NCI-H345 treated with DMSO at 0.1 percent for 48 hours (cell line): Measurements from ENCODE around the gene GALM.
"Not testable (repeated sequence)": the region's sequence is repeated elsewhere in the genome, so short reads cannot be mapped to it uniquely, and the experiment has no call there.

Experiments
- DNase-seq: peaks from one replicate; lab custom pipeline; 2025; ENCODE audit not compliant: unreplicated experiment; lab: John Stamatoyannopoulos, UW

The GALM gene

GRCh38 chr2:38665854-38666555 is at the start of gene GALM:
GALM (plus strand) TSS chr2:38666114; CDS start chr2:38666162, 48 bp downstream.
- no peak for DNase-seq

DNA sequence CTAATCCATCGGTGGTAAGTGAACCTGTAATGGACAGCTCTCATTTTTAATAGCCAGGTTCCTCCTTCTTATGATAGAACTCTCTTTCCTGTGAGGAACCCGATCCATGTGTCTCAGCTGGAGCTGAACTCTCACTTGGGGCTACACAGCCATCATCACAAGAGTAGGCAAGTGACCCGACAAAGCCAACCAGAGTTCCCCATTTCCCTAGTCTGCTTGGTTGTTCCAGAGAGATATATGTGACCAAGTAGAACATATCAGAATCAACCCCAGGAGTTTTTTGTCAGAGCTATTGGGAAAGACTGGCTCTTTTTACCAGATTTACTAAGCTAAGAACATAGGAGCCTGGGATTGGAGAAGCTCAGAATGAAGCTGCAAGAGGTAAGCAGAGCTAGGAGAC is 48.6 kb upstream of the GALM start:
- DNase-seq: no peak

DNA sequence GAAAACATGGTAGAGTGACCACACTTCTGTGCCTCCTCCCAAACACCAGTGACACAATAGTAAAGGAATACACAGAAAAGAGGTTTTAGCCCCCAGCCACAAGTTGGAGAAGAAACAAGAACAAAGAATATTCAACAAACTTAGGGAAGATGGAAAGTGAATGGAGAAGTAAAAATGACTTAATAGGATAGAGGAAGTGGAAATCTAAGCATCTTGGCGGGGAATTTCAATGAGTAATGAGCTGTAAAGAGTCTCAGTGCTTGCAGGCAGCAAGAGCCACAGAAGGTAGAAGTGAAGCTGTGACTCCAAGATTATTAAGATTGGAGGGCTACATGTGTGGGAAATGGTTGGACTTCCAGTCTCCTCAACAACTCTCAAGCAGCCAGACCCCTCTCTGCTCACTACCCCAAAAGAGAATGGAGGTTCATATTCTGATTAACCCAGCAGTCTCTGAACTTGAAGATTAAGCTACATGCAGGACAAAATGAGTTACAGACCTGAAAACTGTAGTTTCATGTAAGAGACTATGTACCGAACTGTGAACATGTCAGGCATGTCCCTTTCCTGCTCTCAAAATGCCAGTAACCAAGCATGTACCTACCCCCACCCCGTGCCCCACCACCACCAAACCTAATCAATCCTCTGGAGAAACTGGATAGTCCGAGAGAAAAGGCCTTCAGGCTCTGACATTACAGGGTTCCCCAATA is 46.3 kb upstream of the GALM start:
- no peak for DNase-seq

DNA sequence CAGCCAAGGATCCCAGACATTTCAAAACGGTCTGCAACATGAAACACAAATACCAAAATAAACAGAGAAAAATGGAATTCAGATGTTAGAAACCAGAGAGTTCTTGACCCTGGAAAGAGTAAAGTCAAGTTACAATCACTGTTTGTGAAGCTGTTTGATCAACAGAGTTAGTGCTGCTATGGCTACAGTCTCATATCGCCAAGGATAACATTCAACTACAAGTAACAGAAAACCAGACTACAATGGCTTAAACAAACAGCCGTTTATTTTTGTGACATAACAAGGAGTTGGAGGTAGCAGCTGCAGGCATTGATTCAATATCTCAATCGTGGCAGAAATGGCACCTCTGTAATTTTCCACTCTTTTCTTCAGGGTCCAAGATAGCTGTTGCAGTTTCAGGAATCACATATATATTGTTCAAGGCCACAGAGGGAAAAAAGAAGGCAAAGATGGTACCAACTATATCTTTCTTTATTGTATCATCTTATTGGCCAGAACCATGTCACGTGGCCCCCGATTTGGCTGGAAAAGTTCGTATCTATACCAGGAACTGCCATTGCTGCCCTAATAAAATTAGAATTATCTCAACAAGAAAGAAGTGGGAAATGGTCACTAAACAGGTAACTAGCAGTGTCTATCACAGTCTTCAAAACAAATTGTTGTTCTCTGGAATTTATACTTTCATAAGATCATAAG is 45.5 kb upstream of the GALM start:
- DNase-seq: no peak

- DNase-seq: no peak
These were observed 44.9 kb upstream of the GALM start for GRCh38 chr2:38621018-38621417.

DNA sequence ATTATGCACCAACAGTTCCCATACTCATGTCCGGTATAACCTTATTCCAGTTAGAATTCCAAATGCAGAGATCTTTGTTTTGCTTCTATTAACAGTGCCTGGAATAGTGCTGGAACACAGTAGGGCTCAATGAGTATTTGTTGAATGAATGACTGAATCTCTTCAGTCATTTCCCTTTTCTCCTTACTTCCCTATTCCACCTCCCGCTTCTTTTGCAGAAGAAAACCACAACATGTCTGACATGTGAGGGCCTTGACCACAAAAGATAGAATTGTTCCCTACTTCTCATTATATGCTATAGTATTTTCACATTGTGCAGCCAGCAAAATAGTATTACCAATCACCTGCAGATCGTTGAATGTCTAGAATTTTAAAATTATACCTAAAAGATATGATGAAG is 43.7 kb upstream of the GALM start:
- no peak for DNase-seq

- DNase-seq: no peak
These were observed 39.4 kb upstream of the GALM start for GRCh38 chr2:38626326-38627035.

DNA sequence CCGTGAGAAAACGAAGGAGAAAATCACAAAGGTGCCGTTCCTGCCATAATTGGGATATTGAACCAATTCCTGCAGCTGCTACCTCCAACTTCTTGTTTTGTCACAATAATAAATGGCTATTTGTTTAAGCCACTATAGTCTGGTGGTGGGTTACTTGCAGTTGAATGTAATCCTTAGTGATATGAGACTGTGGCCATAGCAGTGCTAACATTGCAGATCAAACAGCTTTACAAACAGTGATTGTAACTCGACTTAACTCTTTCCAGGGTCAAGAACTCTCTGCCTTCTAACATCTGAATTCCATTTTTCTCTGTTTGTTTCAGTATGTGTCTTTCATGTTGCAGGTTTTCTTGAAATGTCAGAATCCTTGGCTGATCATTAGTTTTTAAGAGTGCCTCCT is 38.5 kb upstream of the GALM start:
- DNase-seq: no peak

DNA sequence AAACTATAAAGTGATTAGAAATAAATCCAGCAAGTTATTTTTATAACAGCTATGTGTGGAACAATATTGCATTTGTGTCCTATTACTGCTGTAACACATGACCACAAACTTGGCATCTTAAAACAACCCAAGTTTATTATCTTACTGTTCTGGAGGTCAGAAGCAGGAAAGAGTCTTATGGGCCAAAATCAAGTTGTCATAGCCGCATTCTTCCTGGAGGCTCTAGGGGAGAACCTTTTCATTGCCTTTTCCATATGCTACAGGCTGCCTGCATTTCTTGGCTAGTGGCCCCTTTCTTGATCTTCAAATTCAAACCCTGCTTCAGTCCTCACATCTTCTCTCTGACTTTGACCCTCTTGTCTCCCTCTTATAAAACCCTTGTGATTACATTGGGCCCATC is 36.2 kb upstream of the GALM start:
- no peak for DNase-seq

DNA sequence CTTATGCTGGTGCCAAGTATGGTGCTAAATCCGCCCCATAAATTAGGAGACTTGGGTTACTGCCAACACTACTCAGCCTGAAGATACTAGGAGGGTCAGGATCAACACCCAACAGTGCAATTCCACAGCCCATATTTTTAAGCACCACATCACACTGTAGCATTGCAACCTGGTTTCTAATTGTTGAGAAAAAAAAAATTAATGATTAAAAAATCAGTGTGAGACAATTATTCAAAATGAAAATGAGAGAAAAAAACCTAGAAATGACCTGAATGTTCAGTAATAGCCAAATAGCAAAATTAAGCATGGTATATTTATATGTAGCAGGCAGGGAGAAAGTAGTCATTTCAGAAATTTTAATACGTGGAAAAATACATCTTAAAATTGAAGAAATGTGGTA is 33.9 kb upstream of the GALM start:
- DNase-seq: no peak

DNA sequence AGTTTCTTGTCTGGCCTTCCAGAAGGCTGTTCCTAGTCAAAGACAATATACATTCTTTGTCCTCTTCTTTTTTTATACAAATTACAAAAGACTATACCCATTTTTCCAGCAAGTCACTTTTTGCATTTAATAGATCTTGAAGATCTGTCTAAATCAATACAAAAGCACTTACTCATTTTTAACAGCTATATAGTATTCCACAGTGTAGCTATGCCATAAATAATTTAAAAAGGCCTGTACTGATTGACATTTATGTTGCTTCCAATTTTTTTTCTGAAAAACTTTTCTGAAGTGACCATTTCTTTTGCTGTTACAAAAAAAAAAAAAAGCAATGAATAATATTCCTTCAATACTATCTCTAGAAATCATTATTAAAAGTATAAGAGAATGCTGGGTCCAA is 32.9 kb upstream of the GALM start:
- no peak for DNase-seq

DNA sequence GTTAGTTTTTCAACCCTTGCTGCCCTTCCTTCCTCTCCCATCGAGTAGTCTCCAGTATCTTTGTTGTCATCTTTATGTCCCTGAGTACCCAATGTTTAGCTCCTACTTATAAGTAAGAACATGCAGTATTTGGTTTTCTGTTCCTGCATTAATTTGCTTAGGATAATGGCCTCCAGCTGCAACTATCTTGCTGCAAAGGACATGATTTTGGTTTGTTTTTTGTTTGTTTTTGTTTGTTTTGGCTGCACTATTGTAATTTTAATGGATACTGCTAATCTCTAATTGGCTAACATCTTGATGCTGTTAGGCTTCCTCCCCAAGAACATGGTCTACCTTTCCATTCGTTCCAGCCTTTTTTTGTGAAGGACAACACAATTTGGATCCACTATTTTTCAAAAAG is 32.0 kb upstream of the GALM start:
- no peak for DNase-seq

DNA sequence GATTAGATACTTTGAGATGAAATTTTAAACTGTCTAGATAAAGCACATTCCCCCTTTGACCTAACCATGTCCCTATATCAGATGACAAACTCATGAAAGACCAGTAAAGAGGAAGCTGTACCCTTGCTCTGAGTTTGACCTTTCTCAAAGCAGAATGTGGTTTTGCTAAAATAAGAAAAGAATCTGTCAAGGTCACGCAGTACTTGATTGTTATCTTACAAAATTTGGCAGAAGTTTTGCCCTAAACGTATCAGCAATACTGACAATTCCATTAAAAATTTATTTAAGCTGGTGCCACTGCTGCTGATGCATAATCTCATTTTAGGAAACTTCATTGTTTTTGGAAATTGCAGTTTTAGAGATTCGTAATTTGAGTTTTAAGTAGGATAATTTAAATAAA is 31.2 kb upstream of the GALM start:
- DNase-seq: no peak

GRCh38 chr2:38635139-38635538 is 30.8 kb upstream of the GALM start:
- no peak for DNase-seq

GRCh38 chr2:38636069-38636468 is 29.8 kb upstream of the GALM start:
- DNase-seq: no peak

- not testable (repeated sequence) for DNase-seq
These were observed 23.4 kb upstream of the GALM start for GRCh38 chr2:38642373-38643017.

GRCh38 chr2:38643021-38643671 is 22.8 kb upstream of the GALM start:
- DNase-seq: no peak

DNA sequence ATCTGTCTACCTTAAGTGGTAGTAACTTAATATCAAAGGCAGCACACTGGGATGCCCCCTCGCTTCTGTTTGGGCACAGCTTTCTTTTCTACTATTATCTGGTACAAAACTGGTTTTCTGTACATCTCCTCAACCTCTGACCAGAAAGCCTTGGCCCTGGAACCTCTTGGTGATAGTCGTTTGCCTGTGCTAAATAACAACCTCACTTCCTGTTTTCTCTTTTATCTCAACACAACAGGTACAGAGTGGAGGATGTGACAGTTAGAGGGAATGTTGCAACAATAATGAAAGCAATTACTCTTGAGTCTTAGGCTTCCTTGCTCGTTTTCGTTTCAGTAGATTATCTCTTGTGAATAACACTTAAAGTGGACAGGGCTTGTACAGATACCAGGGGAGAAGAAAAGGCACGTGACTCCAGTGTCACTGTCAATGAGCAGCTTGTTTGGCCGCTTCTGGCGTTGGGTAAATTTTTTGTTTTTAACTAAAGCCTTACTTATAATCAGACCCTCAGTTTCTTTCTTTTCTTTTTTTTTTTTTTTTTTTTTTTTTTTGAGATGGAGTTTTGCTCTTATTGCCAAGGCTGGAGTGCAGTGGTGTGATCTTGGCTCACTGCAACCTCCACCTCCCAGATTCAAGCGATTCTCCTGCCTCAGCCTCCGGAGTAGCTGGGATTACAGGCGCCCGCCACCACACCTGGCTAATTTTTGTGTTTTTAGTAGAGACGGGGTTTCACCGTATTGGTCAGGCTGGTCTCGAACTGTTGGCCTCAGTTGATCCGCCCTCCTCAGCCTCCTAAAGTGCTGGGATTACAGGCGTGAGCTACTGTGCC is 22.0 kb upstream of the GALM start:
- DNase-seq: not testable (repeated sequence)

- no peak for DNase-seq
These were observed 17.7 kb upstream of the GALM start for GRCh38 chr2:38648107-38648761.
